NCI-H1417 (cell line): Measurements from ENCODE around the gene TGFBR2.
A peak's percentile ranks its signal among the peaks of the same experiment; 100 is the strongest.

Source experiments
- DNase-seq, 3 experiments: peaks; one replicate each; lab custom pipeline; 2025; lab: John Stamatoyannopoulos, UW

TGFBR2 gene

GRCh38 chr3:30673425-30674341 is 67.3 kb downstream of the TGFBR2 start:
- DNase-seq = no peak

GRCh38 chr3:30675006-30675405 is 68.6 kb downstream of the TGFBR2 start:
- no peak for DNase-seq

- no peak for DNase-seq
These were observed 69.4 kb downstream of the TGFBR2 start for GRCh38 chr3:30675774-30676173.

- DNase-seq = no peak
These were observed 70.3 kb downstream of the TGFBR2 start for GRCh38 chr3:30676424-30677346.

- no peak for DNase-seq
These were observed 70.9 kb downstream of the TGFBR2 start for GRCh38 chr3:30677347-30677685.

GRCh38 chr3:30679045-30679444 is 72.6 kb downstream of the TGFBR2 start:
- no peak for DNase-seq

GRCh38 chr3:30680789-30681648 is 74.6 kb downstream of the TGFBR2 start:
- no peak for DNase-seq

- no peak for DNase-seq
These were observed 75.3 kb downstream of the TGFBR2 start for GRCh38 chr3:30681649-30682211.

- DNase-seq = no peak
These were observed 76.2 kb downstream of the TGFBR2 start for GRCh38 chr3:30682434-30683155.

GRCh38 chr3:30683769-30684168 is 77.4 kb downstream of the TGFBR2 start:
- DNase-seq = no peak

- DNase-seq = no peak
These were observed 78.0 kb downstream of the TGFBR2 start for GRCh38 chr3:30684356-30684755.

- DNase-seq = no peak
These were observed 78.9 kb downstream of the TGFBR2 start for GRCh38 chr3:30685267-30685667.

- no peak for DNase-seq
These were observed 79.8 kb downstream of the TGFBR2 start for GRCh38 chr3:30686176-30686575.

GRCh38 chr3:30686799-30687198 is 80.4 kb downstream of the TGFBR2 start:
- no peak for DNase-seq

- DNase-seq = no peak
These were observed 81.6 kb downstream of the TGFBR2 start for GRCh38 chr3:30687930-30688570.

- DNase-seq = peak in 1 of 3 experiments; percentile 29
These were observed 82.6 kb downstream of the TGFBR2 start for GRCh38 chr3:30688776-30689641.

GRCh38 chr3:30690199-30690598 is 83.8 kb downstream of the TGFBR2 start:
- no peak for DNase-seq

- no peak for DNase-seq
These were observed 85.0 kb downstream of the TGFBR2 start for GRCh38 chr3:30691249-30691880.

- no peak for DNase-seq
These were observed 85.5 kb downstream of the TGFBR2 start for GRCh38 chr3:30691944-30692343.
